SU-DHL-6 (cell line): ENCODE measurements around the gene HPS4.

Experiments
- EZH2phosphoT487 ChIP-seq: fragments of 200-600 bp; sonication (generic), shearing (Covaris generic); conservative IDR thresholded peaks from 2 replicates; pipeline ENCODE4 v1.6.1; 2018; ENCODE audit warnings: mild to moderate bottlenecking, antibody characterized with exemption, low read length, moderate library complexity, mixed read lengths
- TF ChIP-seq, protein P1 (sequence below): fragments of 200-600 bp; sonication (generic); IDR thresholded peaks from one replicate; pipeline ENCODE4 v1.5.1; 2017; ENCODE audit warnings: antibody characterized with exemption, mild to moderate bottlenecking, low read length, moderate library complexity; ENCODE audit not compliant: insufficient read depth, poor library complexity, severe bottlenecking

DNA sequence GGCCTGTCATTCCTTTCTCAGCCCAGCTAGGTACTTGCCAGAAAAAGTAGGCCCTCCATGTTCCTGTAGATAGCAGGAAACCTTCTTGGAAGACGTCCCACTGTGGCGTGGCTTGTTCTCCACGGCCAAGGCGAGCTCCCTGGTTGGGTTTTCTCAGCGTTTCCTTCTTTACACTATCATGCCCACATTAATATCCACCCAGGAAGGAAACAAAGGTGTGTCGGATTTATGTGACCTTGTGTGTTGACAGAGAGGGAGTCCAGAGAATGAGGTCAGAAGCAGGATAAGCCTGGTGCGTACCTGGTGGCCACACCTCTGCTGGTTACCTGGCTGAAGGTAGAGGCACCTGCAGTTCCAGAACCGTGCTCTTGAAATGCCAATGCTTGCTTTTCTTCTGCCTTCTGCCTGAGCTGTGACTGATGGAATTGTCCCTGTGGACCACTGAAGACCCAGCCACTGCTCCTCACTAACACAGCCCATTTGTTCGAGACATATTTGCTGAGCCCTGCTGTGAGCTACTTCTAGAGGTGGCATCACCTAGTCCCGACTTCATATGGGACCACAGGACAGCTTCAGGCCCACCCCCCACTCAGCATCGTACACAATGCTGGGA lies 46.6 kb downstream of the HPS4 start:
- TF ChIP-seq, protein P1, sequence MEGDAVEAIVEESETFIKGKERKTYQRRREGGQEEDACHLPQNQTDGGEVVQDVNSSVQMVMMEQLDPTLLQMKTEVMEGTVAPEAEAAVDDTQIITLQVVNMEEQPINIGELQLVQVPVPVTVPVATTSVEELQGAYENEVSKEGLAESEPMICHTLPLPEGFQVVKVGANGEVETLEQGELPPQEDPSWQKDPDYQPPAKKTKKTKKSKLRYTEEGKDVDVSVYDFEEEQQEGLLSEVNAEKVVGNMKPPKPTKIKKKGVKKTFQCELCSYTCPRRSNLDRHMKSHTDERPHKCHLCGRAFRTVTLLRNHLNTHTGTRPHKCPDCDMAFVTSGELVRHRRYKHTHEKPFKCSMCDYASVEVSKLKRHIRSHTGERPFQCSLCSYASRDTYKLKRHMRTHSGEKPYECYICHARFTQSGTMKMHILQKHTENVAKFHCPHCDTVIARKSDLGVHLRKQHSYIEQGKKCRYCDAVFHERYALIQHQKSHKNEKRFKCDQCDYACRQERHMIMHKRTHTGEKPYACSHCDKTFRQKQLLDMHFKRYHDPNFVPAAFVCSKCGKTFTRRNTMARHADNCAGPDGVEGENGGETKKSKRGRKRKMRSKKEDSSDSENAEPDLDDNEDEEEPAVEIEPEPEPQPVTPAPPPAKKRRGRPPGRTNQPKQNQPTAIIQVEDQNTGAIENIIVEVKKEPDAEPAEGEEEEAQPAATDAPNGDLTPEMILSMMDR: no peak
- no peak for TF ChIP-seq EZH2phosphoT487
